ENCODE results near the gene OR52K2. TPM values are rescaled to one million over a fixed set of nuclear protein-coding genes. Genes with fewer than 3 reads are reported as not detected.

OR52K2 gene
- total RNA-seq, 1 donor from 2014 or later = not detected

GRCh38 chr11:4454021-4454420 is 4.9 kb downstream of the OR52K2 start:
- H3K4me1 ChIP-seq = no peaks in the 10 kb centered on the region
- no peak overlapping the region for H3K4me3 ChIP-seq
- no peak overlapping the region for H3K27ac ChIP-seq (replicated peaks)
- H3K27me3 ChIP-seq (ENCODE audit: low read depth) = no peaks in the 10 kb centered on the region
- intact Hi-C loops (cut with micrococcal nuclease) = no loop called here
- DNase-seq = no peak
- H3K9me3 ChIP-seq (replicated peaks) = peaks cover 12% of the 10 kb centered on the region
- H3K36me3 ChIP-seq = no peaks in the 10 kb centered on the region
- no peak for TF ChIP-seq CTCF (IDR thresholded peaks at IDR 0.05; ENCODE audit: borderline replicate concordance)

- intact Hi-C loops (cut with micrococcal nuclease) = no loop called here
- Histone ChIP-seq H3K4me1 (no peaks in the 10 kb centered on the region), H3K4me3 (no peak overlapping the region), H3K9me3 (replicated peaks) (peaks cover 12% of the 10 kb centered on the region), H3K27ac (replicated peaks) (no peak overlapping the region), H3K27me3 (ENCODE audit: low read depth) (no peaks in the 10 kb centered on the region), H3K36me3 (no peaks in the 10 kb centered on the region)
- DNase-seq = no peak
- TF ChIP-seq CTCF (IDR thresholded peaks at IDR 0.05; ENCODE audit: borderline replicate concordance) = no peak
Measured at GRCh38 chr11:4455419-4455818, 6.3 kb downstream of the OR52K2 start.

DNA sequence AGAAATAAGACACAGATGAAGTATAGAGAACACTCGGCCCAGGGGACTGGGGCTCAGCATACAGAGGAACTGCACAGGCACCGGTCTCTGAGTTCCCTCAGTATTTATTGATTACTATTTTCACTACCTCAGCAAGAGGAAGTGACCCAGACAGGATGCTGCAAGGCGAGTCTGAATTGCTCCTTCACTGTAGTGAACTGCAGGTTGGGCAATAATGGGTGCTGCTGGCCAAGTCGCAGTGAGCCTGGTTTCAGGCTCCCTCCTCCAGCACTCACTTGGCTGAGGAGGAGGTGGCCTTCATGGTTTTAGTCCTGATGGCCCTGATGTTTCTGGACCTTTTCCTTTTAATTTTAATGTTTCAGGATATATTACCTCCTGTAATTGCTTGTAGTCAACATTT is 10.4 kb downstream of the OR52K2 start:
- Histone ChIP-seq H3K4me1 (no peaks in the 10 kb centered on the region), H3K27ac (replicated peaks) (no peak overlapping the region), H3K4me3 (no peak overlapping the region), H3K9me3 (replicated peaks) (peaks cover 12% of the 10 kb centered on the region), H3K36me3 (no peaks in the 10 kb centered on the region), H3K27me3 (ENCODE audit: low read depth) (no peaks in the 10 kb centered on the region)
- no peak for DNase-seq
- no peak for TF ChIP-seq CTCF (IDR thresholded peaks at IDR 0.05; ENCODE audit: borderline replicate concordance)
- intact Hi-C loops (cut with micrococcal nuclease) = no loop called here

DNA sequence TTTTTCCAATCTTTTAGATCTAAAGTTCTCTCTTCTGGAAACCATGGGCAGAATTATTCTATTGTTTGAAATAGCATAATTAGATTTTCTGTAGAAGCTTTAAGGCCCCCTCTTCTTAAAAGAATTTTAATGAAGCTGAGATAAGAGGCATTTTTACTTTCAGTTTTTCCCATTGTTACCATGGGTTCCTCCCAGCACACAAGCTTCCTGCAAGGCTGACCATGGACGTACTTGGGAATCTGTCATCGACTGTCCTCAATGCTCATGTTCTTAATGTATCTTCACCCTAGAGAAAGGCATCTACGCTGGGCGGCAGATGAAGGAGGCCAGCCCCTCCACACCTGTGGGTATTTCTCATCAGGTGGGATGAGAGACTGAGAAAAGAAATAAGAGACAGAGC is 11.1 kb downstream of the OR52K2 start:
- no peak for DNase-seq
- intact Hi-C loops (cut with micrococcal nuclease) = no loop called here
- no peak for TF ChIP-seq CTCF (IDR thresholded peaks at IDR 0.05; ENCODE audit: borderline replicate concordance)
- Histone ChIP-seq H3K36me3 (no peaks in the 10 kb centered on the region), H3K4me3 (no peak overlapping the region), H3K27me3 (ENCODE audit: low read depth) (no peaks in the 10 kb centered on the region), H3K9me3 (replicated peaks) (peaks cover 13% of the 10 kb centered on the region), H3K27ac (replicated peaks) (no peak overlapping the region), H3K4me1 (no peaks in the 10 kb centered on the region)

DNA sequence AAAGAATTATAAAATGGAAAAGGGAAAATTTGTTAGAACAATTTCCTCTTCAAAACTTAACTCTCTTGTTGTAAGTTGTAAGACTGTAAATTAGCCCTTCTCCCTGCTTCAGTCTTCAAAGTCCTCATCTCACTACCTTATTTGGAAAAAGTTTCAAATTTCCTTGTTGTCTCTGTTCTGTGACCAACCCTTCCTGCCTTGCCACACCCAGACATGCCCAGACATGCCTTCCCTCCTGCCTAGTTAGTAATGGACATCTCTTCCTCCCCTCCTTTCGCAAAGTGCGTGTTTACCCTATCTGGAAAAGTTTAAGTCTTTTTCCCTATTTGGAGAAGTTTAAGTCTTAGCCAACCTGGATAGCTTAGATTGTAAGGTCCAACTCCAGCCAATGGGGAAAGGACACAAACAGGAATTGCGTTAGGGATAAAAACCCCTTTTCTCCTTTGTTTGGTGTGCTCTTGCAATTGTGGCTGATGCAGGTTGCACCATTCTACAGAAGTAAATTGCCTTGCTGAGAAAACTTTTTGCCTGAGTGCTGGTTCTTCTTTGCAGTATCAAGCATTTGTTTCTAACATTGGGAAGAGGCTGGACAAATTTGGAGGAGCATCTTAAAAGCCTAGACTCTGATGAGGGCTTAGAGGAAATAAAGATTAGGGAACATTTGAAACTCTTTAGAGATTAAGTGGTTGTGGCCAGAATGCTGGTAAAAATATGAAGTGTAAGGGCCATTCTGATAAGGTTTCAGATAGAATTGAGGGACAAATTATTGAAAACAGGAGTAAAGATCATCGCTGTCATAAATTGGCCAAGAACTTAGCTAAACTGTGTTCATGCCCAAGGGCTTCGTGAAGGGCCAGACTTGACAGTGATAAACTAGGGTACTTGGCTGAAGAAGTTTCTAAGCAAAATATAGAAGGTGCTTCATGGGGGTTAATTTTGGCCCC is 15.4 kb downstream of the OR52K2 start:
- intact Hi-C loops (cut with micrococcal nuclease) = no loop called here
- Histone ChIP-seq H3K27ac (replicated peaks) (no peak overlapping the region), H3K36me3 (no peaks in the 10 kb centered on the region), H3K27me3 (ENCODE audit: low read depth) (no peaks in the 10 kb centered on the region), H3K4me3 (no peak overlapping the region), H3K9me3 (replicated peaks) (peaks cover 16% of the 10 kb centered on the region), H3K4me1 (no peaks in the 10 kb centered on the region)
- TF ChIP-seq CTCF (IDR thresholded peaks at IDR 0.05; ENCODE audit: borderline replicate concordance) = no peak
- DNase-seq = no peak
